HG03439 (cell line): ENCODE data around the gene OGFOD2.

Source experiments
- ATAC-seq: cut with Tn5 transposase; IDR thresholded peaks from one replicate; pipeline ENCODE4 v1.9.1; 2021; ENCODE audit warnings: mild to moderate bottlenecking, moderate library complexity; ENCODE audit not compliant: unreplicated experiment

Gene OGFOD2

GRCh38 chr12:122976648-122976975 is 1.6 kb downstream of the OGFOD2 start:
- ATAC-seq = no peak

GRCh38 chr12:122977153-122977552 is 2.1 kb downstream of the OGFOD2 start:
- no peak for ATAC-seq

GRCh38 chr12:122977655-122978392 is 2.8 kb downstream of the OGFOD2 start:
- no peak for ATAC-seq

GRCh38 chr12:122978507-122978955 is 3.5 kb downstream of the OGFOD2 start:
- no peak for ATAC-seq

- ATAC-seq = no peak
Observed at GRCh38 chr12:122979001-122979907, 4.2 kb downstream of the OGFOD2 start.

- no peak for ATAC-seq
Observed at GRCh38 chr12:122979908-122980182, 4.8 kb downstream of the OGFOD2 start.

GRCh38 chr12:122980183-122981035 is 5.4 kb downstream of the OGFOD2 start, which contains the start of gene ARL6IP4:
Gene ARL6IP4, plus strand, starts transcription at chr12:122980681. Its CDS starts 459 bp downstream, at chr12:122981140.
- peak; percentile 47 for ATAC-seq

GRCh38 chr12:122981036-122981471 is 6.0 kb downstream of the OGFOD2 start:
- no peak for ATAC-seq

GRCh38 chr12:122981587-122982476 is 6.8 kb downstream of the OGFOD2 start:
- ATAC-seq = no peak

- no peak for ATAC-seq
Observed at GRCh38 chr12:122982477-122982815, 7.4 kb downstream of the OGFOD2 start.

- ATAC-seq = no peak
Observed at GRCh38 chr12:122982963-122983788, 8.1 kb downstream of the OGFOD2 start.

GRCh38 chr12:122983789-122984515 is 8.9 kb downstream of the OGFOD2 start:
- no peak for ATAC-seq

GRCh38 chr12:122984612-122985337 is 9.7 kb downstream of the OGFOD2 start:
- ATAC-seq = no peak

- ATAC-seq = no peak
Observed at GRCh38 chr12:122985338-122986257, 10.6 kb downstream of the OGFOD2 start.

GRCh38 chr12:122986258-122986871 is 11.3 kb downstream of the OGFOD2 start:
- no peak for ATAC-seq

- ATAC-seq = no peak
Observed at GRCh38 chr12:122987086-122987951, 12.3 kb downstream of the OGFOD2 start.
